ENCODE measurements around the gene ZMYM4. TPM values are rescaled to one million over a fixed set of nuclear protein-coding genes. Genes with fewer than 3 reads are reported as not detected.

ZMYM4 gene
- total RNA-seq, 4 donors from 2014 or later: 27.8 to 37.7 (median 28.8) TPM

GRCh38 chr1:35350872-35351271 is 82.4 kb downstream of the ZMYM4 start:
- no peak for ATAC-seq
- TF ChIP-seq POLR2AphosphoS5 (IDR thresholded peaks at IDR 0.05) (no peak), EP300 (IDR thresholded peaks at IDR 0.05) (no peak), POLR2A (IDR thresholded peaks at IDR 0.05) (no peak), CTCF (IDR thresholded peaks at IDR 0.05) (no peak)
- H3K4me3 ChIP-seq: no peak overlapping the region
- no peak overlapping the region for H3K27ac ChIP-seq
- 86 to 100% methylated on average over 3 to 4 of the region's 6 CpGs for WGBS, 2 donors (ENCODE audit: low coverage in 1 of 2)
- H3K9me3 ChIP-seq: no peaks in the 10 kb centered on the region
- peaks cover 0 to 5% (median 0%) of the 10 kb centered on the region in 3 donors for H3K4me1 ChIP-seq
- H3K36me3 ChIP-seq: no peaks in the 10 kb centered on the region
- H3K27me3 ChIP-seq: no peaks in the 10 kb centered on the region

- ATAC-seq: no peak
These were observed 91.5 kb downstream of the ZMYM4 start for GRCh38 chr1:35359995-35360394.

GRCh38 chr1:35361638-35362037 is 93.1 kb downstream of the ZMYM4 start:
- ATAC-seq: no peak
- no peaks in the 10 kb centered on the region for H3K4me1 ChIP-seq
- TF ChIP-seq CTCF (IDR thresholded peaks at IDR 0.05) (no peak), EP300 (IDR thresholded peaks at IDR 0.05) (no peak), POLR2A (IDR thresholded peaks at IDR 0.05) (no peak), POLR2AphosphoS5 (IDR thresholded peaks at IDR 0.05) (no peak)
- H3K36me3 ChIP-seq: peaks cover 0 to 28% of the 10 kb centered on the region in 2 donors
- H3K27ac ChIP-seq: no peak overlapping the region
- H3K9me3 ChIP-seq: no peaks in the 10 kb centered on the region
- WGBS, 2 donors (ENCODE audit: low coverage in 1 of 2): 72 to 73% methylated on average over 3 of the region's 3 CpGs
- no peaks in the 10 kb centered on the region for H3K27me3 ChIP-seq
- no peak overlapping the region for H3K4me3 ChIP-seq

More at GRCh38 chr1:35359995-35360394, 91.5 kb downstream of the ZMYM4 start:
- TF ChIP-seq POLR2A (IDR thresholded peaks at IDR 0.05): no peak
- no peak for TF ChIP-seq EP300 (IDR thresholded peaks at IDR 0.05)
- TF ChIP-seq CTCF (IDR thresholded peaks at IDR 0.05): no peak
- TF ChIP-seq POLR2AphosphoS5 (IDR thresholded peaks at IDR 0.05): no peak
- Histone ChIP-seq H3K4me3 (no peak overlapping the region), H3K4me1 (no peaks in the 10 kb centered on the region), H3K36me3 (peaks cover 0 to 28% of the 10 kb centered on the region in 2 donors), H3K9me3 (no peaks in the 10 kb centered on the region), H3K27me3 (no peaks in the 10 kb centered on the region), H3K27ac (no peak overlapping the region)

DNA sequence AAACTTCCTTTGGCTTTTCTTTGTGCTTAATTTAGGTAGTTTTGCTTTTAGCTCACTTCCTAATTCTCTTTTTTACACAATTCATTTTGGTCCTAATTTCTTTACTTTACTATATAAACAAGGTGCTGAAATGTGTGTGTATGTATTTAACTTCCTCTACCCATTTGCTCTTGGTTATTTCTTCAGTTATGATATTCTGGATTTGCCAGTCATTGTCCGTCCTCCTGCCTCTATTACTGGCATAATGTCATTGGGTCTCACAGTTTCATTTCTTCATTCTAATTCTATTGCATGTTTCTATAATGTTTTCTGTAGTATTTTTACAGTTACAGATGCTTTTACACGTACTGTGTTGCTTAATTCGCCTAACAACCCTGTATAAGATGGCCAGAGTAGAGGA is 96.2 kb downstream of the ZMYM4 start:
- no peaks in the 10 kb centered on the region for H3K9me3 ChIP-seq
- H3K27ac ChIP-seq: no peak overlapping the region
- ATAC-seq: no peak
- peaks cover 0 to under 1% (median 0%) of the 10 kb centered on the region in 3 donors for H3K4me1 ChIP-seq
- 93% methylated on average over 3 of the region's 3 CpGs for WGBS, 2 donors (ENCODE audit: low coverage in 1 of 2)
- H3K27me3 ChIP-seq: no peaks in the 10 kb centered on the region
- H3K36me3 ChIP-seq: peaks cover 0 to 24% of the 10 kb centered on the region in 2 donors
- TF ChIP-seq POLR2AphosphoS5 (IDR thresholded peaks at IDR 0.05): no peak
- no peak for TF ChIP-seq CTCF (IDR thresholded peaks at IDR 0.05)
- no peak for TF ChIP-seq POLR2A (IDR thresholded peaks at IDR 0.05)
- no peak for TF ChIP-seq EP300 (IDR thresholded peaks at IDR 0.05)
- no peak overlapping the region for H3K4me3 ChIP-seq

DNA sequence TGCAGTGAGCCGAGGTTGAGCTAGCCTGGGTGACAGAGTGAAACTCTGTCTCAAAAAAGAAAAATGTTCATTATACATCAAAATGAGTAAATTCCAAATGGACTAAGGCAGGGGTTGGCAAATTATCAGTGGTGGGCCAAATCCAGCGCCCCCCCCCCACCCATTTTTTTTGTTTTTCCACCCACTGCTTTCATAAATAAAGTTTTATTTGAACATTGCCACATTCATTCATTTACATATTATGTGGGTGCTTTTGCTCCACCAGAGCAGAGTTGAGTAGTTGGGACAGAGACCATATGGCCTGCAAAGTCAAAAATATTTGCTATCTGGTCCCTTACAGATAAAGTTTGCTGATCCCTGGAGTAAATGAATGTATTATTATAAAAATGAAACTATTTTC is 99.4 kb downstream of the ZMYM4 start:
- TF ChIP-seq CTCF (IDR thresholded peaks at IDR 0.05): no peak
- WGBS, 2 donors (ENCODE audit: low coverage in 1 of 2): 96 to 100% methylated on average over 1 to 2 of the region's 2 CpGs
- ATAC-seq: no peak

More for the DNA sequence above, 99.4 kb downstream of the ZMYM4 start:
- Histone ChIP-seq H3K4me1 (peaks cover 0 to 10% (median 0%) of the 10 kb centered on the region in 3 donors), H3K27me3 (no peaks in the 10 kb centered on the region), H3K27ac (no peak overlapping the region), H3K4me3 (no peak overlapping the region), H3K9me3 (no peaks in the 10 kb centered on the region), H3K36me3 (peaks cover 0 to 4% of the 10 kb centered on the region in 2 donors)
